Sciatic nerve (tissue), 2 donors: ENCODE data around the gene STK39. TPM values are rescaled to one million over a fixed set of nuclear protein-coding genes. Genes with fewer than 3 reads are reported as not detected.
"Not testable (repeated sequence)": the region's sequence is repeated elsewhere in the genome, so short reads cannot be mapped to it uniquely, and the experiment has no call there.

Source experiments
- ATAC-seq: fragments of 200-7000 bp; cut with Tn5 transposase; one replicate; pipeline ENCODE4 v1.9.1; 2020; ENCODE audit warnings: mild to moderate bottlenecking, moderate library complexity
- DNase-seq: peaks from one replicate; pipeline ENCODE4 v3.0.0-alpha.2; 2020; ENCODE audit warnings: low spot score
- intact Hi-C: fragments of 100-400 bp; cut with DNase I; formaldehyde crosslinking; loops from one replicate; pipeline ENCODE4 v1.14.2; 2022
- total RNA-seq: library from RNA; stranded (reverse); fragmentation: NEBNext Ultra II Directional; extraction: Animal tissue kit (Norgen Biotek cat#: 25700); gene quantifications from one replicate; pipeline ENCODE4 v1.2.1, GENCODE V29; 2021
- donor health status: DM: no; HTN: no; CAD: no.
- donor health status: DM: no; HTN: no; CAD: no.

The STK39 gene
- total RNA-seq, 1 donor from 2014 or later: 19.0 TPM

- intact Hi-C loops: no loop called here
- DNase-seq: no peak
- ATAC-seq: no peak
Measured at GRCh38 chr2:168120730-168121129, 126.7 kb downstream of the STK39 start.

- ATAC-seq (no peak), DNase-seq (no peak)
- intact Hi-C loops: no loop called here
Measured at GRCh38 chr2:168120310-168120709, 127.1 kb downstream of the STK39 start.

- intact Hi-C loops: no loop called here
- DNase-seq: no peak
- ATAC-seq: peak; percentile 70
Measured at GRCh38 chr2:168119515-168120141, 127.8 kb downstream of the STK39 start.

GRCh38 chr2:168118733-168119514, 128.5 kb downstream of the STK39 start:
- no peak for DNase-seq
- intact Hi-C loops: no loop called here

GRCh38 chr2:168116448-168116847, 130.9 kb downstream of the STK39 start:
- intact Hi-C loops: no loop called here
- ATAC-seq: no peak
- DNase-seq: no peak

More at GRCh38 chr2:168118733-168119514, 128.5 kb downstream of the STK39 start:
- ATAC-seq: peak; percentile 90

GRCh38 chr2:168114619-168115018, 132.8 kb downstream of the STK39 start:
- intact Hi-C loops: no loop called here
- ATAC-seq (no peak), DNase-seq (no peak)

- peak; percentile 43 for ATAC-seq
- intact Hi-C loops: no loop called here
Measured at GRCh38 chr2:168114040-168114439, 133.4 kb downstream of the STK39 start.

GRCh38 chr2:168107322-168107721, 140.1 kb downstream of the STK39 start:
- intact Hi-C loops: no loop called here
- DNase-seq: no peak

More at GRCh38 chr2:168114040-168114439, 133.4 kb downstream of the STK39 start:
- DNase-seq: no peak

GRCh38 chr2:168105127-168105683, 142.2 kb downstream of the STK39 start:
- DNase-seq: no peak
- intact Hi-C loops: no loop called here
- no peak for ATAC-seq

More at GRCh38 chr2:168107322-168107721, 140.1 kb downstream of the STK39 start:
- no peak for ATAC-seq

GRCh38 chr2:168097431-168097830, 150.0 kb downstream of the STK39 start:
- intact Hi-C loops: no loop called here
- DNase-seq (no peak), ATAC-seq (no peak)

- ATAC-seq: no peak
- DNase-seq: no peak
- intact Hi-C loops: no loop called here
Measured at GRCh38 chr2:168096158-168096557, 151.2 kb downstream of the STK39 start.

GRCh38 chr2:168091986-168092385, 155.4 kb downstream of the STK39 start:
- no peak for ATAC-seq
- intact Hi-C loops: no loop called here
- DNase-seq: no peak

GRCh38 chr2:168090366-168091135, 156.8 kb downstream of the STK39 start:
- no peak for DNase-seq
- intact Hi-C loops: no loop called here
- no peak for ATAC-seq

- intact Hi-C loops: no loop called here
- DNase-seq (no peak), ATAC-seq (no peak)
Measured at GRCh38 chr2:168089200-168089599, 158.2 kb downstream of the STK39 start.

- intact Hi-C loops: no loop called here
- ATAC-seq (no peak), DNase-seq (no peak)
Measured at GRCh38 chr2:168087401-168087800, 160.0 kb downstream of the STK39 start.

- intact Hi-C loops: no loop called here
Measured at GRCh38 chr2:168086851-168087250, 160.5 kb downstream of the STK39 start.

GRCh38 chr2:168085801-168086361, 161.5 kb downstream of the STK39 start:
- no peak for DNase-seq
- ATAC-seq: no peak
- intact Hi-C loops: no loop called here

More at GRCh38 chr2:168086851-168087250, 160.5 kb downstream of the STK39 start:
- ATAC-seq: peak; percentile 58
- DNase-seq: no peak

- intact Hi-C loops: no loop called here
- DNase-seq (no peak), ATAC-seq (no peak)
Measured at GRCh38 chr2:168084288-168084687, 163.1 kb downstream of the STK39 start.

- ATAC-seq, intact Hi-C loops, DNase-seq: not testable (repeated sequence)
Measured at GRCh38 chr2:168081452-168081851, 165.9 kb downstream of the STK39 start.
